H1 (cell line): Measurements from ENCODE around the gene C2orf78. TPM values are rescaled to one million over a fixed set of nuclear protein-coding genes. Genes with fewer than 3 reads are reported as not detected.

Experiments used
- CTCF ChIA-PET: fragments of 300-600 bp; sonication (Branson Sonifier 250); formaldehyde crosslinking; loops from one replicate; lab custom pipeline; 2021; ENCODE audit not compliant: partially characterized antibody; lab: Charles Lee
- POLR2A ChIA-PET: fragments of 300-600 bp; sonication (Branson Sonifier 250); formaldehyde crosslinking; loops from one replicate; lab custom pipeline; 2021; ENCODE audit warnings: inconsistent platforms; ENCODE audit not compliant: partially characterized antibody; lab: Charles Lee
- DNase-seq, 2 experiments: peaks; one replicate each; pipeline versions ENCODE4 v3.0.0 to v3.0.0-alpha.2; 2010 to 2022; ENCODE audit warnings: low spot score in 2 of 2, low read depth in 1 of 2, mixed read lengths in 1 of 2
- FAIRE-seq: peaks from 2 replicates; lab custom pipeline; 2011; peaks lifted over from hg19 to GRCh38; lab: Jason Lieb, UNC
- H2AFZ ChIP-seq: 2 replicates; pipeline ENCODE4 v1.8.1; 2012; ENCODE audit warnings: low read length, inconsistent platforms
- H2AK5ac ChIP-seq: 2 replicates; pipeline ENCODE4 v1.6.1; 2013; ENCODE audit warnings: low read depth, low read length
- H2BK120ac ChIP-seq: replicated peaks from 2 replicates; pipeline ENCODE3; 2013; ENCODE audit warnings: low read depth, low read length, inconsistent platforms
- H2BK12ac ChIP-seq: 2 replicates; pipeline ENCODE4 v1.6.1; 2013; ENCODE audit warnings: low read depth, low read length
- H2BK15ac ChIP-seq: 2 replicates; pipeline ENCODE4 v1.6.1; 2013; ENCODE audit warnings: low read length
- H2BK20ac ChIP-seq: 2 replicates; pipeline ENCODE4 v1.6.1; 2013; ENCODE audit warnings: low read length
- H2BK5ac ChIP-seq: 2 replicates; pipeline ENCODE4 v1.6.1; 2013; ENCODE audit warnings: low read depth, low read length
- H3K14ac ChIP-seq: 2 replicates; pipeline ENCODE4 v1.6.1; 2013; ENCODE audit warnings: inconsistent platforms; ENCODE audit not compliant: insufficient read length
- H3K18ac ChIP-seq: 2 replicates; pipeline ENCODE4 v1.6.1; 2013; ENCODE audit warnings: low read length; ENCODE audit errors: extremely low read depth
- H3K23ac ChIP-seq: 2 replicates; pipeline ENCODE4 v1.6.1; 2013; ENCODE audit warnings: inconsistent platforms; ENCODE audit not compliant: insufficient read length
- H3K23me2 ChIP-seq: 2 replicates; pipeline ENCODE4 v1.6.1; 2013; ENCODE audit warnings: low read depth, low read length
- H3K27ac ChIP-seq: 2 replicates; pipeline ENCODE4 v1.6.1; 2011; ENCODE audit warnings: low read depth, low read length, inconsistent platforms
- H3K27me3 ChIP-seq, 4 experiments: replicated peaks in 1 of 4; 1 replicate in 1 of 4; 2 replicates in 3 of 4; pipeline versions ENCODE4 v1.6.1 to v1.8.1; 2011 to 2013; ENCODE audit warnings: low read length in 3 of 4, mild to moderate bottlenecking in 3 of 4, inconsistent platforms in 2 of 4, mixed read lengths in 2 of 4, moderate library complexity in 1 of 4; ENCODE audit not compliant: control insufficient read depth in 3 of 4, insufficient read depth in 3 of 4; ENCODE audit errors: extremely low read depth in 1 of 4
- H3K36me3 ChIP-seq, 4 experiments: 2 replicates each; pipeline versions ENCODE4 v1.6.1 to v1.8.1; 2011 to 2013; ENCODE audit warnings: mild to moderate bottlenecking in 4 of 4, low read length in 3 of 4, moderate library complexity in 2 of 4, control low read depth in 1 of 4, inconsistent platforms in 1 of 4; ENCODE audit not compliant: insufficient read depth in 4 of 4, control insufficient read depth in 2 of 4
- H3K4ac ChIP-seq: replicated peaks from 2 replicates; pipeline ENCODE3; 2013; ENCODE audit warnings: low read length, low read depth, mixed read lengths, inconsistent platforms; ENCODE audit not compliant: insufficient read length
- H3K4me1 ChIP-seq, 4 experiments: replicated peaks in 1 of 4; 1 replicate in 1 of 4; 2 replicates in 3 of 4; pipeline versions ENCODE4 v1.6.1 to v1.8.1; 2011 to 2013; ENCODE audit warnings: low read length in 3 of 4, inconsistent platforms in 2 of 4, mixed read lengths in 1 of 4; ENCODE audit not compliant: insufficient read depth in 4 of 4, control insufficient read depth in 3 of 4
- H3K4me2 ChIP-seq, 2 experiments: 2 replicates each; pipeline versions ENCODE4 v1.6.1 to v1.8.1; 2011 to 2013; ENCODE audit warnings: low read depth in 2 of 2, low read length in 2 of 2, control low read depth in 1 of 2, inconsistent platforms in 1 of 2, mild to moderate bottlenecking in 1 of 2; ENCODE audit not compliant: insufficient read depth in 1 of 2
- H3K4me3 ChIP-seq, 4 experiments: fragments of 200-600, 300-600 bp in 1 of 4; sonication (generic), shearing (Covaris generic), sonication (Bioruptor Twin) in 1 of 4; 2 replicates each; pipeline versions ENCODE4 v1.5.1 to v1.8.1; 2011 to 2016; ENCODE audit warnings: low read length in 4 of 4, low read depth in 3 of 4, control low read depth in 2 of 4, inconsistent platforms in 2 of 4, mild to moderate bottlenecking in 2 of 4, mixed read lengths in 1 of 4, moderate library complexity in 1 of 4; ENCODE audit not compliant: insufficient read depth in 2 of 4; ENCODE audit errors: extremely low read depth in 1 of 4
- H3K56ac ChIP-seq: replicated peaks from 2 replicates; pipeline ENCODE3; 2013; ENCODE audit warnings: low read depth, mild to moderate bottlenecking, mixed read lengths, low read length, inconsistent platforms; ENCODE audit not compliant: insufficient read length
- H3K79me1 ChIP-seq: 2 replicates; pipeline ENCODE4 v1.6.1; 2013; ENCODE audit warnings: low read depth, low read length, control low read depth
- H3K79me2 ChIP-seq, 2 experiments: 2 replicates each; pipeline versions ENCODE4 v1.6.1 to v1.8.1; 2012 to 2013; ENCODE audit warnings: low read length in 2 of 2, mild to moderate bottlenecking in 2 of 2, inconsistent platforms in 1 of 2; ENCODE audit not compliant: insufficient read depth in 2 of 2, control insufficient read depth in 1 of 2
- H3K9ac ChIP-seq, 4 experiments: replicated peaks in 1 of 4; 1 replicate in 1 of 4; 2 replicates in 3 of 4; pipeline versions ENCODE4 v1.6.1 to v1.8.1; 2011 to 2013; ENCODE audit warnings: low read depth in 3 of 4, low read length in 3 of 4, control low read depth in 2 of 4, mild to moderate bottlenecking in 2 of 4, moderate library complexity in 2 of 4, inconsistent platforms in 1 of 4; ENCODE audit errors: extremely low read depth in 1 of 4
- H3K9me3 ChIP-seq, 2 experiments: 2 replicates each; pipeline versions ENCODE4 v1.6.1 to v1.8.1; 2012 to 2013; ENCODE audit warnings: mild to moderate bottlenecking in 2 of 2, moderate library complexity in 2 of 2, control low read depth in 1 of 2, inconsistent platforms in 1 of 2, low read depth in 1 of 2, low read length in 1 of 2, mixed read lengths in 1 of 2; ENCODE audit not compliant: insufficient read depth in 2 of 2
- H4K20me1 ChIP-seq, 2 experiments: replicated peaks in 1 of 2; 2 replicates each; pipeline versions ENCODE3 to v1.8.1; 2011 to 2013; ENCODE audit warnings: inconsistent platforms in 2 of 2, low read length in 2 of 2, mild to moderate bottlenecking in 1 of 2; ENCODE audit not compliant: insufficient read depth in 2 of 2, control insufficient read depth in 1 of 2
- H4K5ac ChIP-seq: 2 replicates; pipeline ENCODE4 v1.6.1; 2013; ENCODE audit warnings: low read length, low read depth, mixed read lengths, inconsistent platforms; ENCODE audit not compliant: insufficient read length
- H4K8ac ChIP-seq: 2 replicates; pipeline ENCODE4 v1.8.0; 2013; ENCODE audit warnings: mild to moderate bottlenecking, moderate library complexity, low read length, inconsistent platforms; ENCODE audit not compliant: insufficient read depth; ENCODE audit errors: extremely low read depth
- H4K91ac ChIP-seq: replicated peaks from 2 replicates; pipeline ENCODE3; 2013; ENCODE audit warnings: low read length, mixed read lengths, inconsistent platforms; ENCODE audit not compliant: insufficient read length
- SRF ChIP-seq: IDR thresholded peaks from 2 replicates; pipeline ENCODE4 v1.6.1; 2011; ENCODE audit warnings: mild to moderate bottlenecking, low read depth, low read length, moderate library complexity
- WGBS, 2 experiments: shearing (Covaris generic) in 1 of 2; methylation state at CpG; one replicate each; pipeline versions ENCODE4 v1.1.6 to v1.1.7; 2013 to 2015; ENCODE audit warnings: low lambda C conversion rate in 2 of 2, mixed read lengths in 2 of 2, inconsistent platforms in 1 of 2, low coverage in 1 of 2, missing lambda C conversion rate in 1 of 2; ENCODE audit not compliant: insufficient replicate concordance in 2 of 2, insufficient coverage in 1 of 2, insufficient read length in 1 of 2; ENCODE audit errors: extremely low coverage in 1 of 2, missing lambda C conversion rate in 1 of 2; 5-methylcytosine and 5-hydroxymethylcytosine counted together
- polyA plus RNA-seq, 7 experiments: library from polyadenylated mRNA; depleted of rRNA in 3 of 7; stranded (reverse) in 5 of 7; unstranded in 2 of 7; fragments of >200 nt in 5 of 7; fragments of 200-250 nt in 2 of 7; gene quantifications; 1 replicate in 5 of 7; 2 replicates in 1 of 7; 4 replicates in 1 of 7; pipeline versions ENCODE4 v1.2.1 to v1.2.3, GENCODE V29; 2011 to 2013; ENCODE audit warnings: missing spikeins in 2 of 7, mixed read lengths in 2 of 7
- total RNA-seq: library from RNA; stranded (reverse); fragmentation: NEBNext Ultra II Directional; extraction: Animal tissue kit (Norgen Biotek cat#: 25700); gene quantifications from 2 replicates; pipeline ENCODE4 v1.2.1, GENCODE V29; 2021

C2orf78 gene
- total and polyA plus RNA-seq, 2 of the 8 experiments (the other 6 are each of a cell fraction or from before 2014, with no cell fraction given) = 0.39 to 0.89 TPM

- H4K91ac ChIP-seq = no peak overlapping the region
- no peak overlapping the region for H2BK12ac ChIP-seq
- ChIA-PET CTCF (no interaction called here), POLR2A (no interaction called here)
- no peak for DNase-seq
- H3K9me3 ChIP-seq = no peaks in the 10 kb centered on the region
- H3K79me1 ChIP-seq = no peaks in the 10 kb centered on the region
- 93% methylated on average over 6 of the region's 6 CpGs; no CpG with 5 or more reads in 1 of the 2 experiments for WGBS, 2 experiments
- H3K56ac ChIP-seq = no peak overlapping the region
- H2BK120ac ChIP-seq = no peak overlapping the region
- H2AK5ac ChIP-seq = no peak overlapping the region
- FAIRE-seq = no peak
- H3K27ac ChIP-seq = no peak overlapping the region
- H3K9ac ChIP-seq = no peak overlapping the region
- no peaks in the 10 kb centered on the region for H3K27me3 ChIP-seq
- H3K4ac ChIP-seq = no peak overlapping the region
- no peaks in the 10 kb centered on the region for H3K4me1 ChIP-seq
- H4K8ac ChIP-seq = no peak overlapping the region
- H3K23me2 ChIP-seq = no peaks in the 10 kb centered on the region
- no peak overlapping the region for H2BK15ac ChIP-seq
- H3K36me3 ChIP-seq = peaks cover 12 to 64% (median 44%) of the 10 kb centered on the region in 4 experiments
- no peak overlapping the region for H3K4me3 ChIP-seq
- H3K4me2 ChIP-seq = no peak overlapping the region
- H2BK20ac ChIP-seq = no peak overlapping the region
- H2AFZ ChIP-seq = no peak overlapping the region
- no peak overlapping the region for H2BK5ac ChIP-seq
- H3K23ac ChIP-seq = no peak overlapping the region
- no peak for TF ChIP-seq SRF
- peaks cover 0 to 2% of the 10 kb centered on the region in 2 experiments for H4K20me1 ChIP-seq
- no peak overlapping the region for H4K5ac ChIP-seq
- H3K79me2 ChIP-seq = no peaks in the 10 kb centered on the region
- no peak overlapping the region for H3K14ac ChIP-seq
- H3K18ac ChIP-seq = no peak overlapping the region
These were observed 76.0 kb downstream of the C2orf78 start for GRCh38 chr2:73859721-73860586.
